ENCODE data around the gene NCK1. TPM values are rescaled to one million over a fixed set of nuclear protein-coding genes. Genes with fewer than 3 reads are reported as not detected.

The NCK1 gene
- polyA plus RNA-seq, 2 of the 4 experiments (the other 2 are of a cell fraction), result 30.2 to 60.8 TPM

- CTCF ChIA-PET, result interaction anchor here (0.8 to 3.1 kb wide), 3 partner anchors 106 to 467 kb away, joined by 3 to 15 read pairs (median 9); partner anchors contain the start of gene STAG1
- no peak overlapping the region for H3K4me3 ChIP-seq
- POLR2A ChIA-PET, result no interaction called here
- no peaks in the 10 kb centered on the region for H3K9me3 ChIP-seq
- FAIRE-seq (no peak), ATAC-seq (no peak), DNase-seq (ENCODE audit: low read depth in 1 of 2, low spot score in 1 of 2) (no peak)
- TF ChIP-seq TFCP2L1 (CRISPR knock-in tag; IDR thresholded peaks at IDR 0.05), result no peak
- no peak for TF ChIP-seq FOSL2 (IDR thresholded peaks at IDR 0.05)
- no peak for TF ChIP-seq FOSL2 (CRISPR knock-in tag; IDR thresholded peaks at IDR 0.05)
- no peak for TF ChIP-seq CHD4 (IDR thresholded peaks at IDR 0.05; ENCODE audit: borderline replicate concordance)
- TF ChIP-seq JUN (IDR thresholded peaks at IDR 0.05), result no peak
- TF ChIP-seq PHF8 (IDR thresholded peaks at IDR 0.05; ENCODE audit: borderline replicate concordance, low read depth), result no peak
- TF ChIP-seq KDM1A (IDR thresholded peaks at IDR 0.05; ENCODE audit: low read depth), result no peak
- no peak for TF ChIP-seq ESRRA (IDR thresholded peaks at IDR 0.05; ENCODE audit: borderline replicate concordance, low read length)
- TF ChIP-seq POLR2A (IDR thresholded peaks at IDR 0.05; ENCODE audit: low read length), result no peak
- TF ChIP-seq, protein P1, sequence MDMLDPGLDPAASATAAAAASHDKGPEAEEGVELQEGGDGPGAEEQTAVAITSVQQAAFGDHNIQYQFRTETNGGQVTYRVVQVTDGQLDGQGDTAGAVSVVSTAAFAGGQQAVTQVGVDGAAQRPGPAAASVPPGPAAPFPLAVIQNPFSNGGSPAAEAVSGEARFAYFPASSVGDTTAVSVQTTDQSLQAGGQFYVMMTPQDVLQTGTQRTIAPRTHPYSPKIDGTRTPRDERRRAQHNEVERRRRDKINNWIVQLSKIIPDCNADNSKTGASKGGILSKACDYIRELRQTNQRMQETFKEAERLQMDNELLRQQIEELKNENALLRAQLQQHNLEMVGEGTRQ (IDR thresholded peaks at IDR 0.05), result no peak
- no peak for TF ChIP-seq HDAC2 (IDR thresholded peaks at IDR 0.05)
- TF ChIP-seq HEYL (CRISPR knock-in tag; IDR thresholded peaks at IDR 0.05), result no peak
- no peak for TF ChIP-seq FOSB (CRISPR knock-in tag; IDR thresholded peaks at IDR 0.05)
- TF ChIP-seq, protein P2, sequence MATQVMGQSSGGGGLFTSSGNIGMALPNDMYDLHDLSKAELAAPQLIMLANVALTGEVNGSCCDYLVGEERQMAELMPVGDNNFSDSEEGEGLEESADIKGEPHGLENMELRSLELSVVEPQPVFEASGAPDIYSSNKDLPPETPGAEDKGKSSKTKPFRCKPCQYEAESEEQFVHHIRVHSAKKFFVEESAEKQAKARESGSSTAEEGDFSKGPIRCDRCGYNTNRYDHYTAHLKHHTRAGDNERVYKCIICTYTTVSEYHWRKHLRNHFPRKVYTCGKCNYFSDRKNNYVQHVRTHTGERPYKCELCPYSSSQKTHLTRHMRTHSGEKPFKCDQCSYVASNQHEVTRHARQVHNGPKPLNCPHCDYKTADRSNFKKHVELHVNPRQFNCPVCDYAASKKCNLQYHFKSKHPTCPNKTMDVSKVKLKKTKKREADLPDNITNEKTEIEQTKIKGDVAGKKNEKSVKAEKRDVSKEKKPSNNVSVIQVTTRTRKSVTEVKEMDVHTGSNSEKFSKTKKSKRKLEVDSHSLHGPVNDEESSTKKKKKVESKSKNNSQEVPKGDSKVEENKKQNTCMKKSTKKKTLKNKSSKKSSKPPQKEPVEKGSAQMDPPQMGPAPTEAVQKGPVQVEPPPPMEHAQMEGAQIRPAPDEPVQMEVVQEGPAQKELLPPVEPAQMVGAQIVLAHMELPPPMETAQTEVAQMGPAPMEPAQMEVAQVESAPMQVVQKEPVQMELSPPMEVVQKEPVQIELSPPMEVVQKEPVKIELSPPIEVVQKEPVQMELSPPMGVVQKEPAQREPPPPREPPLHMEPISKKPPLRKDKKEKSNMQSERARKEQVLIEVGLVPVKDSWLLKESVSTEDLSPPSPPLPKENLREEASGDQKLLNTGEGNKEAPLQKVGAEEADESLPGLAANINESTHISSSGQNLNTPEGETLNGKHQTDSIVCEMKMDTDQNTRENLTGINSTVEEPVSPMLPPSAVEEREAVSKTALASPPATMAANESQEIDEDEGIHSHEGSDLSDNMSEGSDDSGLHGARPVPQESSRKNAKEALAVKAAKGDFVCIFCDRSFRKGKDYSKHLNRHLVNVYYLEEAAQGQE (IDR thresholded peaks at IDR 0.05), result no peak
- TF ChIP-seq, protein P3, sequence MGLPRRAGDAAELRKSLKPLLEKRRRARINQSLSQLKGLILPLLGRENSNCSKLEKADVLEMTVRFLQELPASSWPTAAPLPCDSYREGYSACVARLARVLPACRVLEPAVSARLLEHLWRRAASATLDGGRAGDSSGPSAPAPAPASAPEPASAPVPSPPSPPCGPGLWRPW (IDR thresholded peaks at IDR 0.05), result no peak
- no peak for TF ChIP-seq ZFP36 (IDR thresholded peaks at IDR 0.05; ENCODE audit: borderline replicate concordance, partially characterized antibody)
- TF ChIP-seq RAD21 (conservative IDR thresholded peaks at IDR 0.05 in 1 of 2, IDR thresholded peaks at IDR 0.05 in 1 of 2), result no peak
- TF ChIP-seq MAFK (IDR thresholded peaks at IDR 0.05; ENCODE audit: partially characterized antibody), result no peak
- TF ChIP-seq NR3C1 (IDR thresholded peaks at IDR 0.05), result no peak
- no peak overlapping the region for H3K4me2 ChIP-seq
- H3K4me1 ChIP-seq, result 0 out of 3 replicates have a peak, but pooled peaks cover 9% of the 10 kb centered on the region
- no peak overlapping the region for H3K27ac ChIP-seq
These were observed 3.6 kb upstream of the NCK1 start for GRCh38 chr3:136858381-136858780.

- POLR2A ChIA-PET, result interaction anchor here (0.6 to 2.1 kb wide), 3 partner anchors 15 to 42 kb away, joined by 5 to 15 read pairs (median 6); partner anchors contain the start of gene SLC35G2
These were observed 1.5 kb upstream of the NCK1 start for GRCh38 chr3:136860541-136860940.

More at GRCh38 chr3:136860541-136860940, 1.5 kb upstream of the NCK1 start:
- H3K4me2 ChIP-seq, result peak overlapping the region; percentile 72
- H3K4me1 ChIP-seq, result 0 out of 3 replicates have a peak, but pooled peaks cover 12% of the 10 kb centered on the region
- no peaks in the 10 kb centered on the region for H3K9me3 ChIP-seq
- WGBS (ENCODE audit: missing lambda C conversion rate), result 93% methylated on average over 4 of the region's 4 CpGs
- TF ChIP-seq HDAC2 (IDR thresholded peaks at IDR 0.05), result no peak
- TF ChIP-seq RFX5 (IDR thresholded peaks at IDR 0.05), result no peak
- TF ChIP-seq POLR2AphosphoS2 (conservative IDR thresholded peaks at IDR 0.05; ENCODE audit: low read length), result no peak
- TF ChIP-seq, protein P3 (IDR thresholded peaks at IDR 0.05), result no peak
- TF ChIP-seq JUN (IDR thresholded peaks at IDR 0.05), result no peak
- TF ChIP-seq EHF (CRISPR knock-in tag; IDR thresholded peaks at IDR 0.05), result no peak
- TF ChIP-seq, protein P4, sequence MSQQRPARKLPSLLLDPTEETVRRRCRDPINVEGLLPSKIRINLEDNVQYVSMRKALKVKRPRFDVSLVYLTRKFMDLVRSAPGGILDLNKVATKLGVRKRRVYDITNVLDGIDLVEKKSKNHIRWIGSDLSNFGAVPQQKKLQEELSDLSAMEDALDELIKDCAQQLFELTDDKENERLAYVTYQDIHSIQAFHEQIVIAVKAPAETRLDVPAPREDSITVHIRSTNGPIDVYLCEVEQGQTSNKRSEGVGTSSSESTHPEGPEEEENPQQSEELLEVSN (IDR thresholded peaks at IDR 0.05; ENCODE audit: borderline replicate concordance, low read depth), result no peak
- TF ChIP-seq, protein P1 (IDR thresholded peaks at IDR 0.05), result no peak
- no peak for TF ChIP-seq MAFK (IDR thresholded peaks at IDR 0.05; ENCODE audit: partially characterized antibody)
- no peak for TF ChIP-seq CEBPB (IDR thresholded peaks at IDR 0.05)
- TF ChIP-seq MAZ (IDR thresholded peaks at IDR 0.05; ENCODE audit: borderline replicate concordance, low read depth, low read length), result no peak
- TF ChIP-seq EP300 (IDR thresholded peaks at IDR 0.05), result no peak
- no peak for TF ChIP-seq HOXA7 (CRISPR knock-in tag; IDR thresholded peaks at IDR 0.05)
- TF ChIP-seq GATA3 (IDR thresholded peaks at IDR 0.05; ENCODE audit: borderline replicate concordance), result no peak
- no peak for TF ChIP-seq CBX8 (IDR thresholded peaks at IDR 0.05)
- no peak overlapping the region for H3K4me3 ChIP-seq
- no peak for DNase-seq (ENCODE audit: low read depth in 1 of 2, low spot score in 1 of 2)
- CTCF ChIA-PET, result interaction anchor here (3.0 kb wide), 1 partner anchor 108 kb away, joined by 15 read pairs; the partner anchor contains the start of gene STAG1
- no peak for ATAC-seq
- FAIRE-seq, result no peak
- H3K27ac ChIP-seq, result no peak overlapping the region

All from A549 (cell line).